SK-N-SH (cell line): Measurements from ENCODE around the gene GALNT17. TPM values are rescaled to one million over a fixed set of nuclear protein-coding genes. Genes with fewer than 3 reads are reported as not detected.

Source experiments
- CTCF ChIA-PET: fragments of 300-600, 350-600 bp; formaldehyde crosslinking; extraction: SDS; loops from one replicate; lab custom pipeline; 2021; lab: Yijun Ruan, JAX
- POLR2A ChIA-PET: fragments of 350-600 bp; sonication (Branson Sonifier 250); formaldehyde crosslinking; extraction: SDS; loops from one replicate; lab custom pipeline; 2020; ENCODE audit warnings: antibody characterized with exemption, inconsistent platforms; lab: Yijun Ruan, JAX
- DNase-seq: peaks from one replicate; pipeline ENCODE4 v3.0.0; 2012
- H2AFZ ChIP-seq: fragments of 200-600 bp; sonication (generic); 2 replicates; pipeline ENCODE4 v1.8.1; 2016; ENCODE audit warnings: antibody characterized with exemption, mild to moderate bottlenecking, low read depth
- H3F3A ChIP-seq: fragments of 200-600 bp; sonication (generic); replicated peaks from 2 replicates; pipeline ENCODE3; 2016; ENCODE audit warnings: antibody characterized with exemption, mild to moderate bottlenecking; ENCODE audit not compliant: insufficient read depth
- H3K27ac ChIP-seq, 2 experiments: fragments of 200-500 bp in 1 of 2; fragments of 200-600 bp in 1 of 2; sonication (Bioruptor generic) in 1 of 2; sonication (generic), shearing (Covaris generic) in 1 of 2; 2 replicates each; pipeline versions ENCODE4 v1.5.1 to v1.6.1; 2014 to 2016; ENCODE audit warnings: low read depth in 2 of 2, inconsistent platforms in 1 of 2, low read length in 1 of 2, mild to moderate bottlenecking in 1 of 2, mixed read lengths in 1 of 2
- H3K27me3 ChIP-seq: fragments of 200-600 bp; sonication (generic), shearing (Covaris generic); 2 replicates; pipeline ENCODE4 v1.6.1; 2016; ENCODE audit warnings: mixed run types; ENCODE audit not compliant: insufficient read depth
- H3K36me3 ChIP-seq, 2 experiments: fragments of 200-500 bp in 1 of 2; fragments of 200-600 bp in 1 of 2; sonication (Bioruptor generic) in 1 of 2; sonication (generic) in 1 of 2; replicated peaks in 1 of 2; 2 replicates each; pipeline versions ENCODE3 to v1.5.1; 2014 to 2016; ENCODE audit warnings: low read length in 1 of 2, mild to moderate bottlenecking in 1 of 2; ENCODE audit not compliant: insufficient read depth in 2 of 2, control insufficient read depth in 1 of 2
- H3K4me1 ChIP-seq, 2 experiments: fragments of 200-500 bp in 1 of 2; fragments of 200-600 bp in 1 of 2; sonication (Bioruptor generic) in 1 of 2; sonication (generic), shearing (Covaris generic) in 1 of 2; 2 replicates each; pipeline versions ENCODE4 v1.5.1 to v1.6.1; 2014 to 2016; ENCODE audit warnings: low read depth in 1 of 2, low read length in 1 of 2, mixed run types in 1 of 2; ENCODE audit not compliant: insufficient read depth in 2 of 2, control insufficient read depth in 1 of 2
- H3K4me2 ChIP-seq: fragments of 200-600 bp; sonication (generic), shearing (Covaris generic); 2 replicates; pipeline ENCODE4 v1.6.1; 2017; ENCODE audit warnings: mixed run types
- H3K4me3 ChIP-seq, 2 experiments: fragments of 200-500 bp in 1 of 2; fragments of 200-600 bp in 1 of 2; sonication (Bioruptor generic) in 1 of 2; sonication (generic), shearing (Covaris generic) in 1 of 2; 2 replicates each; pipeline versions ENCODE4 v1.5.1 to v1.8.1; 2014 to 2016; ENCODE audit warnings: low read depth in 2 of 2, inconsistent platforms in 1 of 2, low read length in 1 of 2, mild to moderate bottlenecking in 1 of 2, mixed read lengths in 1 of 2, moderate library complexity in 1 of 2
- H3K79me2 ChIP-seq: fragments of 200-600 bp; sonication (generic); 2 replicates; pipeline ENCODE4 v1.8.1; 2017; ENCODE audit warnings: mild to moderate bottlenecking; ENCODE audit not compliant: insufficient read depth
- H3K9ac ChIP-seq: fragments of 200-600 bp; sonication (generic); 2 replicates; pipeline ENCODE4 v1.6.1; 2017; ENCODE audit warnings: mixed run types
- H3K9me2 ChIP-seq: fragments of 200-600 bp; sonication (generic); 2 replicates; pipeline ENCODE4 v1.6.1; 2017; ENCODE audit warnings: mixed run types
- H3K9me3 ChIP-seq: fragments of 200-600 bp; sonication (generic); 2 replicates; pipeline ENCODE4 v1.6.1; 2017; ENCODE audit warnings: mixed run types, mild to moderate bottlenecking, moderate library complexity
- H4K20me1 ChIP-seq: fragments of 200-600 bp; sonication (generic); 2 replicates; pipeline ENCODE4 v1.6.1; 2017; ENCODE audit warnings: mild to moderate bottlenecking, mixed run types; ENCODE audit not compliant: insufficient read depth
- EP300 ChIP-seq, 2 experiments: IDR thresholded peaks; 2 replicates each; pipeline versions ENCODE4 v1.4.0 to v1.6.1; 2012; ENCODE audit warnings: borderline replicate concordance in 1 of 2, low read depth in 1 of 2, low read length in 1 of 2
- FOXM1 ChIP-seq: IDR thresholded peaks from 2 replicates; pipeline ENCODE4 v1.4.0; 2012; ENCODE audit warnings: low read depth, mild to moderate bottlenecking
- GABPA ChIP-seq: IDR thresholded peaks from 2 replicates; pipeline ENCODE4 v1.4.0; 2012; ENCODE audit warnings: low read depth, mild to moderate bottlenecking
- JUND ChIP-seq: IDR thresholded peaks from 2 replicates; pipeline ENCODE4 v1.4.0; 2012
- NFIC ChIP-seq: IDR thresholded peaks from 2 replicates; pipeline ENCODE4 v1.4.0; 2012; ENCODE audit warnings: borderline replicate concordance
- NRF1 ChIP-seq: IDR thresholded peaks from 2 replicates; pipeline ENCODE4 v1.6.1; 2012; ENCODE audit warnings: low read depth, mild to moderate bottlenecking, low read length
- POLR2AphosphoS5 ChIP-seq: IDR thresholded peaks from 2 replicates; pipeline ENCODE4 v1.6.1; 2012; ENCODE audit warnings: low read depth, low read length
- RAD21 ChIP-seq: IDR thresholded peaks from 2 replicates; pipeline ENCODE4 v1.6.1; 2012; ENCODE audit warnings: mild to moderate bottlenecking, low read length
- RCOR1 ChIP-seq: fragments of 150-350 bp; IDR thresholded peaks from 2 replicates; pipeline ENCODE4 v1.6.1; 2017; ENCODE audit warnings: antibody characterized with exemption, low read length
- RFX5 ChIP-seq: IDR thresholded peaks from 2 replicates; pipeline ENCODE4 v1.6.1; 2012; ENCODE audit warnings: mild to moderate bottlenecking, improper control_type of control experiment, low read length
- TAF1 ChIP-seq: IDR thresholded peaks from 2 replicates; pipeline ENCODE4 v1.6.1; 2012; ENCODE audit warnings: low read depth, mild to moderate bottlenecking, low read length, moderate library complexity, borderline replicate concordance
- WGBS: methylation state at CpG from one replicate; pipeline ENCODE4 v1.1.6; 2017; ENCODE audit warnings: low lambda C conversion rate; 5-methylcytosine and 5-hydroxymethylcytosine counted together
- polyA plus RNA-seq, 3 experiments: library from polyadenylated mRNA; depleted of rRNA; stranded (reverse); fragments of >200 nt; gene quantifications; 2 replicates each; pipeline ENCODE4 v1.2.3, GENCODE V29; 2012

Gene GALNT17
- polyA plus RNA-seq, 1 of the 3 experiments (the other 2 are of a cell fraction), result not detected

- Histone ChIP-seq H3K27me3 (no peaks in the 10 kb centered on the region), H2AFZ (no peak overlapping the region), H3K9me2 (no peaks in the 10 kb centered on the region), H3K36me3 (no peaks in the 10 kb centered on the region), H3K4me2 (no peak overlapping the region)
- POLR2A ChIA-PET, result no interaction called here
- TF ChIP-seq GABPA (no peak), JUND (no peak), RCOR1 (no peak), RFX5 (no peak), EP300 (IDR thresholded peaks at IDR 0.05; ENCODE audit: borderline replicate concordance in 1 of 2, low read depth in 1 of 2, low read length in 1 of 2) (no peak)
- TF ChIP-seq, all 33 proteins: peak for 0
- Histone ChIP-seq H3K4me3 (no peak overlapping the region), H3K4me1 (no peaks in the 10 kb centered on the region), H4K20me1 (no peaks in the 10 kb centered on the region), H3K9ac (no peak overlapping the region), H3K9me3 (peaks cover 4% of the 10 kb centered on the region; the same call in 1 of the 2 replicates), H3F3A (no peaks in the 10 kb centered on the region), H3K79me2 (no peaks in the 10 kb centered on the region), H3K27ac (no peak overlapping the region)
- CTCF ChIA-PET, result no interaction called here
- DNase-seq, result no peak
- WGBS, result 11% methylated on average over 8 of the region's 8 CpGs
Measured at GRCh38 chr7:71497256-71497946, 365.5 kb downstream of the GALNT17 start.

- ChIA-PET CTCF (no interaction called here), POLR2A (no interaction called here)
- H3K4me1 ChIP-seq, result no peaks in the 10 kb centered on the region
- no peak overlapping the region for H3K4me2 ChIP-seq
- no peak overlapping the region for H3K4me3 ChIP-seq
- H3F3A ChIP-seq, result no peaks in the 10 kb centered on the region
- no peak overlapping the region for H2AFZ ChIP-seq
- H3K9me3 ChIP-seq, result no peaks in the 10 kb centered on the region; the same call in 1 of the 2 replicates
- H3K36me3 ChIP-seq, result no peaks in the 10 kb centered on the region
- H3K79me2 ChIP-seq, result no peaks in the 10 kb centered on the region
- no peak for DNase-seq
- H3K9ac ChIP-seq, result no peak overlapping the region
- TF ChIP-seq RAD21, result no peak
- no peak for TF ChIP-seq GABPA
- TF ChIP-seq NFIC, result no peak
- TF ChIP-seq TAF1, result no peak
- no peak for TF ChIP-seq RFX5
- H3K27ac ChIP-seq, result no peak overlapping the region
- 8% methylated on average over 3 of the region's 3 CpGs for WGBS
- no peaks in the 10 kb centered on the region for H4K20me1 ChIP-seq
- no peaks in the 10 kb centered on the region for H3K27me3 ChIP-seq
- no peaks in the 10 kb centered on the region for H3K9me2 ChIP-seq
Measured at GRCh38 chr7:71498381-71498780, 366.4 kb downstream of the GALNT17 start.

GRCh38 chr7:71504697-71505441 is 372.9 kb downstream of the GALNT17 start:
- ChIA-PET POLR2A (no interaction called here), CTCF (no interaction called here)
- H3F3A ChIP-seq, result no peaks in the 10 kb centered on the region
- H3K27me3 ChIP-seq, result no peaks in the 10 kb centered on the region
- no peak overlapping the region for H3K4me2 ChIP-seq
- TF ChIP-seq NRF1 (no peak), FOXM1 (no peak), POLR2AphosphoS5 (no peak)
- H3K9me2 ChIP-seq, result no peaks in the 10 kb centered on the region
- H3K27ac ChIP-seq, result no peak overlapping the region
- no peaks in the 10 kb centered on the region for H3K4me1 ChIP-seq
- H3K9me3 ChIP-seq, result no peaks in the 10 kb centered on the region; the same call in 1 of the 2 replicates
- H2AFZ ChIP-seq, result no peak overlapping the region
- H3K36me3 ChIP-seq, result no peaks in the 10 kb centered on the region
- no peak overlapping the region for H3K4me3 ChIP-seq
- H3K9ac ChIP-seq, result no peak overlapping the region
- H3K79me2 ChIP-seq, result no peaks in the 10 kb centered on the region
- no peaks in the 10 kb centered on the region for H4K20me1 ChIP-seq
- WGBS, result 8% methylated on average over 7 of the region's 7 CpGs
- DNase-seq, result no peak
